Spleen (tissue), 11 donors: ENCODE data around the gene BICDL2. TPM values are rescaled to one million over a fixed set of nuclear protein-coding genes. Genes with fewer than 3 reads are reported as not detected.

Experiments
- DNase-seq: peaks from one replicate; pipeline ENCODE4 v3.0.0-alpha.2; 2020
- H3K27ac ChIP-seq, 8 donors: fragments of 200-600 bp; sonication (generic) in 7 of 8; 1 replicate in 4 of 8; 2 replicates in 4 of 8; pipeline versions ENCODE4 v1.5.0 to v1.8.0; 2016 to 2021; ENCODE audit warnings: inconsistent platforms in 4 of 8, mild to moderate bottlenecking in 4 of 8, moderate library complexity in 1 of 8
- H3K27me3 ChIP-seq, 7 donors: fragments of 200-600 bp; sonication (generic) in 6 of 7; replicated peaks in 1 of 7; 1 replicate in 4 of 7; 2 replicates in 3 of 7; pipeline versions ENCODE4 v1.5.0 to v1.8.0; 2016 to 2021; ENCODE audit warnings: inconsistent platforms in 3 of 7, mild to moderate bottlenecking in 1 of 7
- H3K36me3 ChIP-seq, 6 donors: fragments of 200-600 bp; sonication (generic) in 5 of 6; 1 replicate in 4 of 6; 2 replicates in 2 of 6; pipeline versions ENCODE4 v1.5.0 to v1.8.0; 2016 to 2021; ENCODE audit warnings: inconsistent platforms in 2 of 6
- H3K4me1 ChIP-seq, 6 donors: fragments of 200-600 bp; sonication (generic) in 5 of 6; 1 replicate in 3 of 6; 2 replicates in 3 of 6; pipeline versions ENCODE4 v1.5.0 to v1.8.0; 2016 to 2021; ENCODE audit warnings: inconsistent platforms in 3 of 6
- H3K4me3 ChIP-seq, 8 donors: fragments of 200-600 bp; sonication (generic) in 7 of 8; 1 replicate in 4 of 8; 2 replicates in 4 of 8; pipeline versions ENCODE4 v1.5.0 to v1.8.0; 2016 to 2021; ENCODE audit warnings: inconsistent platforms in 4 of 8, mild to moderate bottlenecking in 4 of 8, moderate library complexity in 2 of 8
- H3K9me3 ChIP-seq, 8 donors: fragments of 200-600 bp; sonication (generic) in 7 of 8; 1 replicate in 4 of 8; 2 replicates in 4 of 8; pipeline versions ENCODE4 v1.5.0 to v1.8.0; 2016 to 2021; ENCODE audit warnings: inconsistent platforms in 4 of 8
- POLR2A ChIP-seq, 3 donors: fragments of 450-650 bp; IDR thresholded peaks; one replicate each; pipeline ENCODE4 v1.5.1; 2017; ENCODE audit warnings: antibody characterized with exemption in 3 of 3, mild to moderate bottlenecking in 1 of 3
- POLR2AphosphoS5 ChIP-seq, 3 donors: sonication (generic); formaldehyde crosslinking; IDR thresholded peaks; one replicate each; pipeline ENCODE4 v1.5.1; 2017; ENCODE audit warnings: antibody characterized with exemption in 3 of 3
- WGBS, 5 donors: extraction: QIAGEN DNeasy Blood & Tissue Kit in 3 of 5; methylation state at CpG; one replicate each; pipeline versions ENCODE4 v1.1.5 to v1.1.7; 2013 to 2018; 5-methylcytosine and 5-hydroxymethylcytosine counted together
- intact Hi-C: fragments of 100-400 bp; cut with DNase I; formaldehyde crosslinking; loops from one replicate; pipeline ENCODE4 v1.15.0; 2023; ENCODE audit warnings: low total_unique reads
- polyA plus RNA-seq, 3 donors: library from polyadenylated mRNA; stranded (reverse); fragments of 200-250 nt; gene quantifications; one replicate each; pipeline ENCODE4 v1.2.1, GENCODE V29; 2013
- total RNA-seq, 7 donors: library from RNA; depleted of rRNA in 3 of 7; stranded (reverse); fragments of >200 nt in 3 of 7; fragmentation: NEBNext Ultra II Directional in 4 of 7; extraction: Animal tissue kit (Norgen Biotek cat#: 25700) in 4 of 7; gene quantifications; one replicate each; pipeline versions ENCODE4 v1.1.0 to v1.2.1, GENCODE V29; 2016 to 2021
- TF ChIP-seq, protein P1 (sequence below), 11 experiments: fragments of 200-600 bp in 7 of 11; fragments of 450-650 bp in 4 of 11; sonication (generic) in 4 of 11; IDR thresholded peaks in 8 of 11; conservative IDR thresholded peaks in 3 of 11; 1 replicate in 7 of 11; 2 replicates in 4 of 11; pipeline versions ENCODE4 v1.4.0 to v1.8.0; 2016 to 2021; ENCODE audit warnings: antibody characterized with exemption in 11 of 11, inconsistent platforms in 4 of 11, mild to moderate bottlenecking in 1 of 11
- donor health status: healthy with polysubstance abuse.
- donor health status: DM: no; HTN: no; CAD: no; lungs with moderate emphysema.
- donor health status: DM: no; HTN: no; CAD: no.
- donor health status: Bipolar disorder and iron deficiency.
- donor health status: healthy.
- donor health status: DM: no; HTN: no; CAD: no.
- donor health status: DM: yes; HTN: yes; CAD: no.

Gene BICDL2
- total and polyA plus RNA-seq, 10 donors = 0.03 to 0.77 (median 0.30) TPM; not detected in 3

DNA sequence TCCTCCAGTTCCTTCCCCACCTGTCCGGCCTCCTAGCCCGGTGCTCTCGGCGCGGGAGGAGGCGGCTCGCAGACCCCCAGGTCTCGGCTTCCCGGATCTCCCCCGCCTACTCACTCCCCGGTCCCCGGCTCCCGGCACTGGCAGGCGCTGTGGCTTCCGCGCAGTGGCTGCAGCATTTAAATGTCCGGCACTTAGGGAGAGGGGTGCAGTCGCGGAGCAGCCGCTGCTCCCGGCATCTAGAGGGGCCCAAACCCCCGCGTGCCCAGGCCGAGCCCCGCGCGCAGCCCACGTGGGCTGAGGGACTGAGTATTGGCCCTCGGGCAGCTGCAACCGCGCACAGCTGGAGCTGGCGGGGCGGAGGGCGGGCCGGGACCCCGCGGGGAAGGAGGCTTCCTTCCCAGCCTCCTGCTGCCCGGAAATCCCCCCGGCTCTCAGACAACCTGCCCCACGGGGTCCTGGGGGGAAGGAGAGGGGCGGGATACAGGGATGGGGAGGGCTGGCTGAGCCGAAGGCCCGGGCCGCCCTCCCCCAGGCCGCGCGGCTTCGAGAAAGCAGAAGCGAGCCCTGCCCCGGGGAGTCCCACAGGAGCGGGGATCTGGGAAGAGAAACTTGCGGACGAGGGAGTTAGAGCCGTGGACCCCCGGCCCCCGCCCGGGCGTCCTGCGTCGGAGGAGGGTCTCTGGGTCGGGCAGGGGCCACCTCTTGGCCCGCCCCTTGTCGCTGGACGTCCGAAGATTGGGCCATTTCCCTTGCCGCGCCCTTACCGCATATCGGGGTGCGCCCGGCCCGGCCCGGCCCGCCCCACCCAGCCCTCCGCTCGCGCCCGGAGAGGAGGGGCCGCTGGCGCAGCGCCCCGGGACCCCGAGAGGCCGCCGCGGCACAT lies 9.3 kb upstream of the BICDL2 start, which contains the start of gene MMP25:
Gene MMP25, plus strand, starts transcription at position 804 of the 883 bp plus-strand sequence. CDS start 357 bp downstream, outside the sequence.
- intact Hi-C loops = no loop called here
- TF ChIP-seq POLR2AphosphoS5 (IDR thresholded peaks at IDR 0.05) (peak in 2 of 3 donors; percentile 50 to 77), POLR2A (IDR thresholded peaks at IDR 0.05) (no peak)
- TF ChIP-seq, protein P1, sequence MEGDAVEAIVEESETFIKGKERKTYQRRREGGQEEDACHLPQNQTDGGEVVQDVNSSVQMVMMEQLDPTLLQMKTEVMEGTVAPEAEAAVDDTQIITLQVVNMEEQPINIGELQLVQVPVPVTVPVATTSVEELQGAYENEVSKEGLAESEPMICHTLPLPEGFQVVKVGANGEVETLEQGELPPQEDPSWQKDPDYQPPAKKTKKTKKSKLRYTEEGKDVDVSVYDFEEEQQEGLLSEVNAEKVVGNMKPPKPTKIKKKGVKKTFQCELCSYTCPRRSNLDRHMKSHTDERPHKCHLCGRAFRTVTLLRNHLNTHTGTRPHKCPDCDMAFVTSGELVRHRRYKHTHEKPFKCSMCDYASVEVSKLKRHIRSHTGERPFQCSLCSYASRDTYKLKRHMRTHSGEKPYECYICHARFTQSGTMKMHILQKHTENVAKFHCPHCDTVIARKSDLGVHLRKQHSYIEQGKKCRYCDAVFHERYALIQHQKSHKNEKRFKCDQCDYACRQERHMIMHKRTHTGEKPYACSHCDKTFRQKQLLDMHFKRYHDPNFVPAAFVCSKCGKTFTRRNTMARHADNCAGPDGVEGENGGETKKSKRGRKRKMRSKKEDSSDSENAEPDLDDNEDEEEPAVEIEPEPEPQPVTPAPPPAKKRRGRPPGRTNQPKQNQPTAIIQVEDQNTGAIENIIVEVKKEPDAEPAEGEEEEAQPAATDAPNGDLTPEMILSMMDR (IDR thresholded peaks at IDR 0.05 in 8 of 11, conservative IDR thresholded peaks at IDR 0.05 in 3 of 11) = no peak
- 0 to 1% (median 1%) methylated on average over 24 to 86 of the region's 86 CpGs for WGBS, 5 donors
- Histone ChIP-seq H3K9me3 (no peaks in the 10 kb centered on the region), H3K27me3 (peaks cover 0 to 94% (median 60%) of the 10 kb centered on the region in 7 donors), H3K4me3 (peak within 1 kb of the TSS; percentile 38 to 84 (median 60)), H3K4me1 (peaks cover 17 to 74% (median 28%) of the 10 kb centered on the region in 6 donors), H3K36me3 (peaks cover 0 to 11% (median 0%) of the 10 kb centered on the region in 6 donors), H3K27ac (peak within 1 kb of the TSS in 7 of 8 donors; percentile 69 to 95 (median 81))
- peak; percentile 93 for DNase-seq

DNA sequence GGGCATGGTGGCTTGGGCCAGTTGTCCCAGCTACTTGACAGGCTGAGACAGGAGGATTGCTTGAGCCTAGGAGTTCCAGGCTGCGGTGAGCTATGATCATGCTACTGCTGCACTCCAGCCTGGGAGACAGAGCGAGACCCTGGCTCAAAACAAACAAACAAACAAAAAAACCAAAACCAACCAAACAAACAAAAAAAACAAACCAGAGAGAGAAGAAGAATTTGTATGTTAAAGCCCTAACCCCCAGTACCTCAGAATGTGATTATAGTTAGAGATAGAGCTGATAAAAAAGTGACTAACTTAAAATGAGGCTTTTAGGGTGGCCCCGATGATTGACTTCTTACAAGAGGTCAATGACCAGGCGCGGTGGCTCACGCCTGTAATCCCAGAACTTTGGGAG lies 8.0 kb upstream of the BICDL2 start:
- intact Hi-C loops = no loop called here
- Histone ChIP-seq H3K36me3 (peaks cover 0 to 5% (median 0%) of the 10 kb centered on the region in 6 donors), H3K4me1 (peaks cover 17 to 61% (median 28%) of the 10 kb centered on the region in 6 donors), H3K27ac (no peak overlapping the region), H3K27me3 (peaks cover 0 to 99% (median 63%) of the 10 kb centered on the region in 7 donors), H3K9me3 (no peaks in the 10 kb centered on the region), H3K4me3 (peak overlapping the region in 4 of 8 donors; percentile 58 to 84 (median 62))
- DNase-seq = no peak
- TF ChIP-seq, protein P1 (IDR thresholded peaks at IDR 0.05 in 8 of 11, conservative IDR thresholded peaks at IDR 0.05 in 3 of 11) = no peak
- TF ChIP-seq POLR2A (IDR thresholded peaks at IDR 0.05) (no peak), POLR2AphosphoS5 (IDR thresholded peaks at IDR 0.05) (no peak)
- 85 to 92% (median 90%) methylated on average over 6 of the region's 6 CpGs for WGBS, 5 donors

DNA sequence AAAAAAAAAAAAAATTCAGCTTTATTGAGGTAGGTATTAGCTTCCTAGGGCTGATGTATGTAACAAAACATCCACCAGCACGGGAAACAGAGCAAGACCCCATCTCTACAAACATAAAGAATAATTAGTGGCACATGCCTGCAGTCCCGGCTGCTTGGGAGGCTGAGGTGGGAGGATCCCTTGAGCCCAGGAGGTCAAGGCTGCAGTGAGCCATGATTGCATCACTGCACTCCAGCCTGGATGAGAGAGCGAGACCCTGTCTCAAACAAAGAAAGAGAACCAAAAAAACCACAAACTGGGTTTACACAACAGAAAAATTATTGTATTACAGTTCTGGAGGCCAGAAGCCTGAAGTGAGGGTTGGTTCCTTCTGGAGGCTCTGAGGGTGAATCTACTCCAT lies 5.6 kb upstream of the BICDL2 start:
- Histone ChIP-seq H3K27ac (no peak overlapping the region), H3K36me3 (no peaks in the 10 kb centered on the region), H3K27me3 (peaks cover 0 to 100% (median 76%) of the 10 kb centered on the region in 7 donors), H3K4me1 (peaks cover 17 to 50% (median 26%) of the 10 kb centered on the region in 6 donors), H3K9me3 (no peaks in the 10 kb centered on the region), H3K4me3 (no peak overlapping the region)
- TF ChIP-seq, protein P1 (IDR thresholded peaks at IDR 0.05 in 8 of 11, conservative IDR thresholded peaks at IDR 0.05 in 3 of 11) = no peak
- no peak for TF ChIP-seq POLR2AphosphoS5 (IDR thresholded peaks at IDR 0.05)
- TF ChIP-seq POLR2A (IDR thresholded peaks at IDR 0.05) = no peak
- WGBS, 5 donors = 60 to 83% (median 73%) methylated on average over 3 of the region's 3 CpGs
- DNase-seq = no peak
- intact Hi-C loops = no loop called here

DNA sequence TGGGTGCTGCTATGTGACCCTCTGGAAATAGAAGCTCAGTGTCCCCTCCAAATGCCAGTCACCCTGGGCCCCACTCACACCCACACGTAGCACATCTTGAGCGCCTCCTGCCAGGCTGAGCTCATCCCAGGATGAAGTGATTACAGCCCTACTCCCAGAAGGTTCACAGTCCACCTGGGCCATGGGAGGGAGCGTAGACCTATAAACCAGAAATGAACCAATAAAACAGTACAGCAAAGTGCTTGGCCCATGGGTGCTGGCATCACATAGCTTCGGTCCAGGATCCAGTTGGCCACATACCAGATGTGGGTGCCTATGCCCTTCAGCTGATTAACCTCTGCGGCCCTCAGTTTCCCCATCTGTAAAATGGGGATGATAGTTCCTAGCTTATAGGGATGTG lies 2.2 kb upstream of the BICDL2 start:
- no peaks in the 10 kb centered on the region for H3K36me3 ChIP-seq
- DNase-seq = no peak
- TF ChIP-seq, protein P1 (IDR thresholded peaks at IDR 0.05 in 8 of 11, conservative IDR thresholded peaks at IDR 0.05 in 3 of 11) = no peak
- TF ChIP-seq POLR2A (IDR thresholded peaks at IDR 0.05) (no peak), POLR2AphosphoS5 (IDR thresholded peaks at IDR 0.05) (no peak)
- WGBS, 5 donors = 78 to 89% (median 84%) methylated on average over 4 to 5 of the region's 5 CpGs
- H3K9me3 ChIP-seq = no peaks in the 10 kb centered on the region
- no peak overlapping the region for H3K4me3 ChIP-seq
- intact Hi-C loops = no loop called here
- H3K27me3 ChIP-seq = peaks cover 7 to 100% (median 69%) of the 10 kb centered on the region in 7 donors
- peaks cover 0 to 50% (median 17%) of the 10 kb centered on the region in 6 donors for H3K4me1 ChIP-seq
- no peak overlapping the region for H3K27ac ChIP-seq
